ENCODE measurements around the gene TRAF5. TPM values are rescaled to one million over a fixed set of nuclear protein-coding genes. Genes with fewer than 3 reads are reported as not detected.

Gene TRAF5
- polyA plus RNA-seq, 2 of the 4 experiments (the other 2 are of a cell fraction) = 8.2 to 14.6 TPM

DNA sequence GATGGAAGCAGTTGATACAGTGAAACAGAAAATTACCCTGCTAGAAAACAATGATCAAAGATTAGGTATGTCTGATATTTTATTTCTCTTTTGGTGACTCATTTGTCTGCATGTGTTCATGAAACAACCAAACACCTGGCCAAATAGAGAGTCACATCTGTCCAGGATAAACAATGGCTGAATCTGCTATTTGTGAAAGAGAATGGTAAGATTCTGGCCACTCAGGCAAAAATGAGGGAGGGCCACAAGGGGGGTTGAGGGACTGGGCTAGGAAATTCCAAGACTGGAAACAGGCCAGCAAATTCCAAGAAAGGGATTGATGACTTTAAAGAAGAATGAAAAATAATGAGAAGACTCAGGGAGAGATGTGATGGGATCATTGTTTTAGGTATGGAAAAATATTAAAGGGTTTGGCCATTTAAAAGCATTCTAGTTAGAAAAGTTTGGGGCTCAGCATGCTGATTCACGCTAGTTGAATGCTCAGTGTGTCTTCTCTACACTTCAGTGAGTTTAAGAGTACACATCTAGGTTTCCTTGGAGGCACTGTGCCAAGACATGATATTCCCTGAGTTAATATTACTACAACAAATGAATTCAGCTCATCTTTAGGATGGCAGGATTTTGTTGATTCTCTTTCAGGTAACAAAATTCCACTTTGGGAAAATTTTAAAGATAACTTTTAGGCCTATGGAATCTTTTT lies 44.9 kb downstream of the TRAF5 start (continued):
- TF ChIP-seq, protein P1, sequence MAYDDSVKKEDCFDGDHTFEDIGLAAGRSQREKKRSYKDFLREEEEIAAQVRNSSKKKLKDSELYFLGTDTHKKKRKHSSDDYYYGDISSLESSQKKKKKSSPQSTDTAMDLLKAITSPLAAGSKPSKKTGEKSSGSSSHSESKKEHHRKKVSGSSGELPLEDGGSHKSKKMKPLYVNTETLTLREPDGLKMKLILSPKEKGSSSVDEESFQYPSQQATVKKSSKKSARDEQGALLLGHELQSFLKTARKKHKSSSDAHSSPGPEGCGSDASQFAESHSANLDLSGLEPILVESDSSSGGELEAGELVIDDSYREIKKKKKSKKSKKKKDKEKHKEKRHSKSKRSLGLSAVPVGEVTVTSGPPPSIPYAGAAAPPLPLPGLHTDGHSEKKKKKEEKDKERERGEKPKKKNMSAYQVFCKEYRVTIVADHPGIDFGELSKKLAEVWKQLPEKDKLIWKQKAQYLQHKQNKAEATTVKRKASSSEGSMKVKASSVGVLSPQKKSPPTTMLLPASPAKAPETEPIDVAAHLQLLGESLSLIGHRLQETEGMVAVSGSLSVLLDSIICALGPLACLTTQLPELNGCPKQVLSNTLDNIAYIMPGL (CRISPR knock-in tag; IDR thresholded peaks at IDR 0.05; ENCODE audit: borderline replicate concordance) = no peak
- TF ChIP-seq NPAS2 (CRISPR knock-in tag; IDR thresholded peaks at IDR 0.05; ENCODE audit: borderline replicate concordance) (no peak), BHLHE40 (IDR thresholded peaks at IDR 0.05; ENCODE audit: low read depth, low read length) (no peak), FOSB (CRISPR knock-in tag; IDR thresholded peaks at IDR 0.05) (no peak), USF2 (IDR thresholded peaks at IDR 0.05) (no peak), PHF8 (IDR thresholded peaks at IDR 0.05; ENCODE audit: borderline replicate concordance, low read depth) (no peak), RAD21 (conservative IDR thresholded peaks at IDR 0.05 in 1 of 2, IDR thresholded peaks at IDR 0.05 in 1 of 2) (no peak), HEYL (CRISPR knock-in tag; IDR thresholded peaks at IDR 0.05) (no peak), JUN (IDR thresholded peaks at IDR 0.05) (no peak), RFX5 (IDR thresholded peaks at IDR 0.05) (no peak)

- FAIRE-seq = no peak
- no peak overlapping the region for H3K4me3 ChIP-seq
- DNase-seq (ENCODE audit: low read depth in 1 of 2, low spot score in 1 of 2) = no peak
- peaks cover 5% of the 10 kb centered on the region; the same call in 1 of the 3 replicates for H3K4me1 ChIP-seq
- no peak overlapping the region for H3K27ac ChIP-seq
- ChIA-PET CTCF (interaction anchor here (0.7 kb wide), 1 partner anchor 978 kb away, joined by 3 read pairs; no protein-coding TSS in a partner anchor), POLR2A (no interaction called here)
- no peak for TF ChIP-seq HOXB13 (CRISPR knock-in tag; IDR thresholded peaks at IDR 0.05; ENCODE audit: low read depth)
- no peak for TF ChIP-seq KDM5A (IDR thresholded peaks at IDR 0.05)
- no peak for TF ChIP-seq CHD4 (IDR thresholded peaks at IDR 0.05; ENCODE audit: borderline replicate concordance)
- no peak for TF ChIP-seq JUNB (IDR thresholded peaks at IDR 0.05)
- no peak overlapping the region for H3K4me2 ChIP-seq
- no peak for ATAC-seq
- H3K9me3 ChIP-seq = no peaks in the 10 kb centered on the region
- WGBS (ENCODE audit: missing lambda C conversion rate) = 86% methylated on average over 4 of the region's 4 CpGs
Observed at GRCh38 chr1:211372463-211372862, 45.8 kb downstream of the TRAF5 start.

DNA sequence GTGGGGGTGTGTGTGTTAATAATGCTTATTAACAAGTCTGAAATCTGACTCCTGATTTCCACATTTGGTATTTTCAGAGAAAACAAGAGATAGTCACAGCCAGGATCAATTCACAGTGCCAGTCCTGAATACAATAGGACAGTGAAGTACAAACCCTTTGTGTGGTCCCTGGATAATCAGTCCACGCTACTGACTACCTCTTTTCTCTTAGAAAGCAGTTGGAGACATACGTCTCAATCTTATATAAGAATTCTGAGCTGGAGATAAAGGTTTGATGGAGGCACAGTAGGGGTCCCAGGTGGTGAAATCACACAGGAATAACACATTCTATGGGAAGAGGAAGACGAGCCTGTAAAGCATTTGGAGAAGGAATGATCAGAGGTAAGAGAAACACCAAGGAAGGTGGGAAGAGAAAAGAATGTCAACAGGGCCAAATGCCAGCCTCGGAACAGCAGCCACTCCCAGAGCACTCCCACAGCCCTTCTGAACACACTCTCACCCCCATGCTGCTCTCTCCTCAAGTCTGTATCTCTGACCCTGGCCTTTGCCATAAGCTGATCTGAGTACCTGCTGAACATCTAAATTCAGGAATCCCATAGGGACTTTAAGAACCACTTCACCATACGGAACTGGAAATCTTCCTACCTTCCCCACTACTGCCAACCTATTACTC lies 48.6 kb downstream of the TRAF5 start:
- ATAC-seq (no peak), DNase-seq (ENCODE audit: low read depth in 1 of 2, low spot score in 1 of 2) (no peak), FAIRE-seq (no peak)
- Histone ChIP-seq H3K4me3 (no peak overlapping the region), H3K4me1 (peaks cover 5% of the 10 kb centered on the region; the same call in 1 of the 3 replicates), H3K9me3 (no peaks in the 10 kb centered on the region), H3K4me2 (no peak overlapping the region), H3K27ac (no peak overlapping the region)
- CTCF ChIA-PET = interaction anchor here (1.5 kb wide), 1 partner anchor 52 kb away, joined by 4 read pairs; no protein-coding TSS in a partner anchor
- WGBS (ENCODE audit: missing lambda C conversion rate) = 79% methylated on average over 5 of the region's 5 CpGs
- POLR2A ChIA-PET = no interaction called here
- TF ChIP-seq E2F6 (IDR thresholded peaks at IDR 0.05; ENCODE audit: borderline replicate concordance, low read depth) (no peak), ATOH8 (CRISPR knock-in tag; IDR thresholded peaks at IDR 0.05; ENCODE audit: low read depth) (no peak), EP300 (IDR thresholded peaks at IDR 0.05) (no peak), HES2 (IDR thresholded peaks at IDR 0.05) (no peak), ESRRA (IDR thresholded peaks at IDR 0.05; ENCODE audit: borderline replicate concordance, low read length) (no peak), FOSB (CRISPR knock-in tag; IDR thresholded peaks at IDR 0.05) (no peak), GATA3 (IDR thresholded peaks at IDR 0.05; ENCODE audit: borderline replicate concordance) (no peak), KDM5A (IDR thresholded peaks at IDR 0.05) (no peak), RCOR1 (IDR thresholded peaks at IDR 0.05; ENCODE audit: low read depth, low read length) (no peak), RAD21 (conservative IDR thresholded peaks at IDR 0.05 in 1 of 2, IDR thresholded peaks at IDR 0.05 in 1 of 2) (no peak), HDAC2 (IDR thresholded peaks at IDR 0.05) (no peak), CBX8 (IDR thresholded peaks at IDR 0.05) (no peak), KDM1A (IDR thresholded peaks at IDR 0.05; ENCODE audit: low read depth) (no peak), MAFK (IDR thresholded peaks at IDR 0.05; ENCODE audit: partially characterized antibody) (no peak), EHMT2 (IDR thresholded peaks at IDR 0.05; ENCODE audit: low read depth) (no peak), HOXB13 (CRISPR knock-in tag; IDR thresholded peaks at IDR 0.05; ENCODE audit: low read depth) (no peak), FOSL2 (IDR thresholded peaks at IDR 0.05) (no peak), FOSL2 (CRISPR knock-in tag; IDR thresholded peaks at IDR 0.05) (no peak), HOXA7 (CRISPR knock-in tag; IDR thresholded peaks at IDR 0.05) (no peak), PHF8 (IDR thresholded peaks at IDR 0.05; ENCODE audit: borderline replicate concordance, low read depth) (no peak)
- TF ChIP-seq, protein P2, sequence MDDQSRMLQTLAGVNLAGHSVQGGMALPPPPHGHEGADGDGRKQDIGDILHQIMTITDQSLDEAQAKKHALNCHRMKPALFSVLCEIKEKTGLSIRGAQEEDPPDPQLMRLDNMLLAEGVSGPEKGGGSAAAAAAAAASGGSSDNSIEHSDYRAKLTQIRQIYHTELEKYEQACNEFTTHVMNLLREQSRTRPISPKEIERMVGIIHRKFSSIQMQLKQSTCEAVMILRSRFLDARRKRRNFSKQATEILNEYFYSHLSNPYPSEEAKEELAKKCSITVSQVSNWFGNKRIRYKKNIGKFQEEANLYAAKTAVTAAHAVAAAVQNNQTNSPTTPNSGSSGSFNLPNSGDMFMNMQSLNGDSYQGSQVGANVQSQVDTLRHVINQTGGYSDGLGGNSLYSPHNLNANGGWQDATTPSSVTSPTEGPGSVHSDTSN (IDR thresholded peaks at IDR 0.05) = no peak
